ENCODE measurements around the gene CCDC73. TPM values are rescaled to one million over a fixed set of nuclear protein-coding genes. Genes with fewer than 3 reads are reported as not detected.

Gene CCDC73
- polyA plus RNA-seq, 1 donor (not counting 4 experiments of a cell fraction or from before 2014, with no cell fraction given): not detected

DNA sequence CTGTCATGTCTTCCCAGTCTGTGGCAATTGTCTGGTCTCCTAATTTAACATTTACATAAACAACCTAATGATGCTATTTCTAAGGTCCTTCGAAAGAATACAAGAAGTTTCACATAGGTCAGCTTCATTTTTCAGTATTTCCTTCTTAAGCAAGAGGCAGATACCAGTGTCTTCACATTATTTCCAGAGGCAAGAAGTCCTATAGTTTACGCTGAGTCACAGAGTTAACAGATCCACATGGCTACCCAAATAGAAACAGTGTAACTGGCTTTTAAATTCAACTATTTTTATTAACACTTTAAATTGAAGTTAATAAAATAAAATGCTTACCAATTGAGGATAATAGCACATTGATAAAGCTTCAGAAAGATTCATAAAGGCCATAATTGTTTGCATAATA is 46.1 kb upstream of the CCDC73 start:
- no peaks in the 10 kb centered on the region for H3K27me3 ChIP-seq (ENCODE audit: control insufficient read depth, extremely low read depth, insufficient read depth, low read length)
- H3K4me1 ChIP-seq (ENCODE audit: control insufficient read depth, extremely low read depth, insufficient read depth, low read length): peaks cover 8% of the 10 kb centered on the region
- no peak overlapping the region for H3K9ac ChIP-seq (ENCODE audit: control insufficient read depth, extremely low read depth, insufficient read depth, low read length)
- DNase-seq (ENCODE audit: low read depth, low spot score): no peak
- H3K27ac ChIP-seq (ENCODE audit: control insufficient read depth, insufficient read depth, low read length): no peak overlapping the region
- no peaks in the 10 kb centered on the region for H3K9me3 ChIP-seq (ENCODE audit: control insufficient read depth, low read depth, low read length)
- H3K36me3 ChIP-seq (ENCODE audit: control insufficient read depth in 2 of 2, extremely low read depth in 1 of 2, insufficient read depth in 2 of 2, low read length in 2 of 2): peaks cover 0 to 3% of the 10 kb centered on the region in 2 experiments
- H2AFZ ChIP-seq (ENCODE audit: control insufficient read depth, low read length): no peak overlapping the region
- dilution Hi-C loops (cut with MboI; ENCODE audit: extremely low pct_ligation_motif_present, low sequenced_read_pairs): no loop called here
- no peaks in the 10 kb centered on the region for H4K20me1 ChIP-seq (ENCODE audit: control insufficient read depth, extremely low read depth, insufficient read depth, low read length)
- no peaks in the 10 kb centered on the region for H3K79me2 ChIP-seq (ENCODE audit: control insufficient read depth, insufficient read depth, low read length)
- FAIRE-seq: no peak
- no peaks in the 10 kb centered on the region for H3K9me1 ChIP-seq (ENCODE audit: control insufficient read depth, extremely low read depth, insufficient read depth, low read length)
- H3K4me2 ChIP-seq (ENCODE audit: control insufficient read depth, extremely low read depth, insufficient read depth, low read depth, low read length): no peak overlapping the region
- TF ChIP-seq, protein P1, sequence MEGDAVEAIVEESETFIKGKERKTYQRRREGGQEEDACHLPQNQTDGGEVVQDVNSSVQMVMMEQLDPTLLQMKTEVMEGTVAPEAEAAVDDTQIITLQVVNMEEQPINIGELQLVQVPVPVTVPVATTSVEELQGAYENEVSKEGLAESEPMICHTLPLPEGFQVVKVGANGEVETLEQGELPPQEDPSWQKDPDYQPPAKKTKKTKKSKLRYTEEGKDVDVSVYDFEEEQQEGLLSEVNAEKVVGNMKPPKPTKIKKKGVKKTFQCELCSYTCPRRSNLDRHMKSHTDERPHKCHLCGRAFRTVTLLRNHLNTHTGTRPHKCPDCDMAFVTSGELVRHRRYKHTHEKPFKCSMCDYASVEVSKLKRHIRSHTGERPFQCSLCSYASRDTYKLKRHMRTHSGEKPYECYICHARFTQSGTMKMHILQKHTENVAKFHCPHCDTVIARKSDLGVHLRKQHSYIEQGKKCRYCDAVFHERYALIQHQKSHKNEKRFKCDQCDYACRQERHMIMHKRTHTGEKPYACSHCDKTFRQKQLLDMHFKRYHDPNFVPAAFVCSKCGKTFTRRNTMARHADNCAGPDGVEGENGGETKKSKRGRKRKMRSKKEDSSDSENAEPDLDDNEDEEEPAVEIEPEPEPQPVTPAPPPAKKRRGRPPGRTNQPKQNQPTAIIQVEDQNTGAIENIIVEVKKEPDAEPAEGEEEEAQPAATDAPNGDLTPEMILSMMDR (optimal IDR thresholded peaks at IDR 0.05 in 1 of 3, IDR thresholded peaks at IDR 0.05 in 1 of 3, conservative IDR thresholded peaks at IDR 0.05 in 1 of 3; ENCODE audit: extremely low read depth in 1 of 3, insufficient read depth in 2 of 3, low read length in 3 of 3): no peak
- no peak for TF ChIP-seq EZH2 (IDR thresholded peaks at IDR 0.05; ENCODE audit: low read length)
- H3K4me3 ChIP-seq (ENCODE audit: control insufficient read depth in 2 of 3, extremely low read depth in 1 of 3, insufficient read depth in 2 of 3, low read depth in 1 of 3, low read length in 3 of 3): no peak overlapping the region

GRCh38 chr11:32839308-32839707 is 44.8 kb upstream of the CCDC73 start:
- Histone ChIP-seq H3K36me3 (ENCODE audit: control insufficient read depth in 2 of 2, extremely low read depth in 1 of 2, insufficient read depth in 2 of 2, low read length in 2 of 2) (peaks cover 0 to 5% of the 10 kb centered on the region in 2 experiments), H2AFZ (ENCODE audit: control insufficient read depth, low read length) (no peak overlapping the region), H4K20me1 (ENCODE audit: control insufficient read depth, extremely low read depth, insufficient read depth, low read length) (no peaks in the 10 kb centered on the region), H3K4me3 (ENCODE audit: control insufficient read depth in 2 of 3, extremely low read depth in 1 of 3, insufficient read depth in 2 of 3, low read depth in 1 of 3, low read length in 3 of 3) (peak overlapping the region in 1 of 3 experiments; percentile 3), H3K9me3 (ENCODE audit: control insufficient read depth, low read depth, low read length) (no peaks in the 10 kb centered on the region), H3K27me3 (ENCODE audit: control insufficient read depth, extremely low read depth, insufficient read depth, low read length) (no peaks in the 10 kb centered on the region), H3K27ac (ENCODE audit: control insufficient read depth, insufficient read depth, low read length) (peak overlapping the region; percentile 36), H3K4me2 (ENCODE audit: control insufficient read depth, extremely low read depth, insufficient read depth, low read depth, low read length) (peak overlapping the region; percentile 71), H3K4me1 (ENCODE audit: control insufficient read depth, extremely low read depth, insufficient read depth, low read length) (peaks cover 8% of the 10 kb centered on the region), H3K9ac (ENCODE audit: control insufficient read depth, extremely low read depth, insufficient read depth, low read length) (no peak overlapping the region), H3K79me2 (ENCODE audit: control insufficient read depth, insufficient read depth, low read length) (no peaks in the 10 kb centered on the region), H3K9me1 (ENCODE audit: control insufficient read depth, extremely low read depth, insufficient read depth, low read length) (no peaks in the 10 kb centered on the region)
- no peak for TF ChIP-seq EZH2 (IDR thresholded peaks at IDR 0.05; ENCODE audit: low read length)
- TF ChIP-seq, protein P1 (optimal IDR thresholded peaks at IDR 0.05 in 1 of 3, IDR thresholded peaks at IDR 0.05 in 1 of 3, conservative IDR thresholded peaks at IDR 0.05 in 1 of 3; ENCODE audit: extremely low read depth in 1 of 3, insufficient read depth in 2 of 3, low read length in 3 of 3): no peak
- dilution Hi-C loops (cut with MboI; ENCODE audit: extremely low pct_ligation_motif_present, low sequenced_read_pairs): no loop called here
- DNase-seq (ENCODE audit: low read depth, low spot score) (no peak), FAIRE-seq (no peak)
